Raji (cell line): Measurements from ENCODE around the gene CCDC8.

ENCODE experiments used
- POLR2A ChIP-seq: IDR thresholded peaks from 2 replicates; pipeline ENCODE4 v1.6.1; 2011; ENCODE audit warnings: low read depth, low read length, control low read depth; ENCODE audit not compliant: insufficient read depth

Gene CCDC8

DNA sequence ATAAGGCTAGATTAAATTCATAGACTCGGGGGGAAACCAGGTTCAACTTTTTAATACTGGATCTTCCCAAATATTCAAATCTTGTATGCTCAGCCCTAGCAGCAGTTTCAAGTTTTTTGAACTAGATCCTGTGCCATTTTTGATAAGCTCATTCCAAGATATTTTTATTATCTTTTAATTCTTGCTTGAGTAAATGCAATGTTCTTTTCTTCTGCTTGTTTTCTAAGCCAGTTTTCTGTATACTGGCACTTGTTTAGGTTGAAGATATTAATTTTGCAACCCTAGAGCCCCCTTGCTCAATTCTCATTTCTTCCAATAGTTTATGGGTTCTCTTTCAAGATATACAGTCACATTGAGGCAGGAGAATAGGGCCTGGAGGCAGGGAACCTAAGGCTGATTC, 28.5 kb upstream of the CCDC8 start:
- TF ChIP-seq POLR2A = no peak

- TF ChIP-seq POLR2A = no peak
Measured at GRCh38 chr19:46435009-46435408, 21.6 kb upstream of the CCDC8 start.

- no peak for TF ChIP-seq POLR2A
Measured at GRCh38 chr19:46431824-46432223, 18.5 kb upstream of the CCDC8 start.

DNA sequence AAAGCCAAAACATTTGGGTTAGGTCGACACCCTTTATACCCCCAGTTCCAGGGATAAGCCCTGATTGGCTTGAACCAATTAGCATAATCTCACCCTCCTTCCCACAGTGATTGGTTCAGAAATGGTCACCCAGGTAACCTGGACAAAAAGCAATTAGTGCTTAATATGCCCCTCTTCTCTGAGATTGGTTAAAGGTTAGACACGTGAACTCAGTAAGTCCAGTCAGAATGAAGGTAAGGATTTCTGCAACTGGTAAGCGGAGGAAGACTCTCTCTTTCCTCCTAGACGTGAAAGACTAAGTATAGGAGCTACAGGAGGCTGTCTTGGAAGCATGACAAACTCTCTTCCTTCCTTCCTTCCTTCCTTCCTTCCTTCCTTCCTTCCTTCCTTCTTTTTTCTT, 16.6 kb upstream of the CCDC8 start:
- no peak for TF ChIP-seq POLR2A

GRCh38 chr19:46428239-46429135, 15.1 kb upstream of the CCDC8 start, which contains the start of gene PNMA8C:
PNMA8C (minus strand) TSS chr19:46428936; CDS start chr19:46428359, 577 bp downstream.
- TF ChIP-seq POLR2A = no peak

DNA sequence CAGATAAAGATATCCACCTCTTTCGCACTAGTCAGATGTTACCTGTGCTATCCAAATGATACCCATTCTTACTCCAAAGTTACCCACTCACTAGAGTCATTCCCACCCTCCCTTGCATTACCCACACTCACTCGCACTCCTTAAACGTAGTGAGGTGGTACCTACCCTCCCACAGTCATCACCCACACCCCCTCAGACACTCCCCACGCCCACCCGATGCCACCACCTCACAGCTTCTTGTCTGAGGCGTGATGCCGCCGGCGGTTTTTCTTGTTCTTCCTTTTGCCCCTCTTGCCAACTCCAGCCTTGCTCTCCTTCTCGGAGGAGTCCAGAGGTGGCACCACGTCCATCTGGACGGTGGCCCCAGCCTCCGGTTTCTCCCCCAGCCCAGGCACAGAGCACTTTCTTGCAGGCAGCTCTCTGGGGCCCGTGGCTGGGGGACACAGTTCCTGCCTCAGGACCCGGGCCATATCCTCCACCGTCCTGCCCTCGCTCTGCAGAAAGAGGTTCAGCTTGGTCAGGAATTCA, 14.2 kb upstream of the CCDC8 start:
- TF ChIP-seq POLR2A = no peak

DNA sequence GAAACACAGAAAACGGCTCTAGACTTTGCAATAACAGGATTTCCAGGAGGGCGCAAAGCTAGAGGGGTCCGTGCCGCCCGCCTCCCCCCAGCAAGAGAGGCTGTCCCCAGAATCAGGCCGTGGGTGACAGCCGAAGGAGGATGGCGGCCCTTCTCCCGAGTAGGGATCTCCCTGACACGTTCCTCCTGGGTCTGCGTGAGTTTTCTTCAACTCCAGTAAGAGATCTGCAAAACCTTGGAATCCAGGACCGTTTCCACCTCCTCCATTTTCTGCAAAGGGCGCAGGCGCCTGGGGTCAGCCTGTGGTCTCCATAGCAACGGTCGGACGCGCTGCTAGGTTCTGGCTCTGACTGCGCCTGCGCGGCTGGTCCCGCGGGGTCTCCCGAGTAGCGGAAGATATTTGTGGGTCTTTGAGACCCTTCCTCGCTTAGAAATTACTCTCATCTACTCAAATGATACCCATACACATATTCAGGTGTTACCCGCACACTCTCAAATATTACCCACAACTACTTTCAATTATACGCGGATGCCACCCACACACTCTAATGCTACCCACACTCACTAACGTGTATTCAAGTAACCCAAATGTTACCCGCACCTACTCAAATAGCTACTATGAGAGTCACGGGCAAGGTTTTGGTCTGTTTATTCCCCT, 13.3 kb upstream of the CCDC8 start:
- no peak for TF ChIP-seq POLR2A

- TF ChIP-seq POLR2A = no peak
Measured at GRCh38 chr19:46426035-46426505, 12.7 kb upstream of the CCDC8 start.

- TF ChIP-seq POLR2A = no peak
Measured at GRCh38 chr19:46423188-46423587, 9.8 kb upstream of the CCDC8 start.

DNA sequence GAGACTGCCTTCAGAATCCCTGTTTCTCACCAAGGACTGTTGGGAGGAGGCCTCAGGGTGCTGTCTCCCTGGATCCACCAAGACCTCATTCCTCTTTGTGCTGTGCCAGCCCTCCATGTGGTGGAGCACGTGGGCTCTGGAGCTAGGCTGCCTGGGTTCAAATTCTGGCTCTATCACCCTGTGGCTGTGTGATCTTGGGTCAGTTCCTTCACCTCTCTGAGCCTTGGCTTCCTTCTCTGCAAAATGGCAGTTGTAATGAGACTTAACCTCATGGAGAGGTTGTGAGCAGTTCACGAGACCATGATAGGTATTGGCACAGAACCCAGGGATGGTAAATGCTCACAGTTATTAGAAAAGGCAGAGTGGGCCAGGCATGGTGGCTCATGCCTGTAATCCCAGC, 9.0 kb upstream of the CCDC8 start:
- no peak for TF ChIP-seq POLR2A

DNA sequence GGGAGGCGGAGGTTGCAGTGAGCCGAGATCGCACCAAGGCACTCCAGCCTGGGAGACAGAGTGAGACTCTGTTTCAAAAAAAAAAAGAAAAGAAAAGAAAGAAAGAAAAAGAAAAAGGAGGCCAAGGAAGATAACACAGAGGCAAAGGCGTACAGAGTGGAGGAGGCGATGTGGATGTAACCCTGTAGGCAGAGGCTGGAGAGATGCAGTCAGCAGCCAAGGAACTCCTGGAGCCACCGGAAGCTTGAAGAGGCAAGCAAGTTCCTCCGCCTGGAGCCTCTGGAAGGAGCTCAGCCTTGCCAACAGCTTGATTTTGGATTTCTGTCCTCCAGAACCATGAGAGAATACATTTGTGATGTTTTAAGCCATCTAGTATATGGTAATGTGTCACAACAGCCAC, 6.7 kb upstream of the CCDC8 start:
- TF ChIP-seq POLR2A = no peak

- no peak for TF ChIP-seq POLR2A
Measured at GRCh38 chr19:46412650-46413261, 608 bp downstream of the CCDC8 start.

DNA sequence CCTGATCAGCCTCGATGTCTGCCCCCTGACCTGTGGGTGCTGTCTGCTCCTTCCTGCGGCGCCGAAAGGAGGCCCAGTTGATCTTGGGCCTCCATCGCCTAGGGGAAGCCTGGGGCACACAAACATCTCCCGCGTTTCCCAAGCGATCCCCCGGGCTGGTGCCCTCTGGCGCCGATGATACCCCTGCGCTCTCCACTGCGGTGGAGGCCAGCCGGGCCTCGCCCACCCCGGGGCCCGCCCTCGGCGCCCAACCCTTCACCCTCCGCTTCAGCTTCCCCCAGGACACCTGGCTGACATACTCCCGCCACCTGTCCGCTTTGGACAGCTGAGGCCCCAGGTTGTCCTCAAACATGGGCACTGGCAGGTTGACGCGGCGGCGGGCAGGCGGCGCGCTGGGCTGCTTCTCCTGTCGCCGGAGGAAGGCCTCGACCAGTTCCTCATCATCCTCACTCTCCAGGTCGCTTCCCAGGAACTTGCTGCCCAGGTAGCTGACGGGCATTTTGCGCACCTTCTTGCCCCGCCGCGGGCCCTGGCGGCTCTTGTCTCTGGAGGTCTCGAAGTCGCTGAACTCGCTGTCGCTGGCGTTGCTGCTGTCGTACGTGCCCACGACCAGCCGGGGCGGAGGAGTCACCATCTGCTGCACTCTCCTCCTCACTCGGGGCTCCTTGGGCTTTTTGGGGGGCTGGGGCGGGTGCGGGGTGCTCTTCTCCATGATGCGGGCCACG, 1.3 kb downstream of the CCDC8 start:
- TF ChIP-seq POLR2A = no peak

GRCh38 chr19:46411088-46411924, 2.1 kb downstream of the CCDC8 start:
- no peak for TF ChIP-seq POLR2A
